ENCODE measurements around the gene WNK1.
"Not testable (repeated sequence)": the region's sequence is repeated elsewhere in the genome, so short reads cannot be mapped to it uniquely, and the experiment has no call there.

Gene WNK1

DNA sequence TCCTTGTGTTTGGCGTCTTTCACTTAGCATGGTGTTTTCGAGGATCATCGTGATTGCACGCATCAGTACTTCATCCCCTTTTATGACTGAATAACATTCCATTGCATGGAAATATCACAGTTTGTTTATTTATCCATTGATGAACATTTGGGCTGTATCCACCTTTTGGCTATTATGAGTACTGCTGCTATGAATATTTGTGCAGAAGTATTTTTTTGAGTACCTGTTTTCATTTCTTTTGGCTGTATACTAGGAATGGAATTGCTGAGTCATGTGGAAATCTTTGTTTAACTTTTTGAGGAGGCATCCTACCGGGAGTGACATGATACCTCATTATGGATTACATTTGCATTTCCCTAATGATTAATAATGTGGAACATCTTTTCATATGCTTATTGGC is 66.4 kb downstream of the WNK1 start:
- no peak for DNase-seq

DNA sequence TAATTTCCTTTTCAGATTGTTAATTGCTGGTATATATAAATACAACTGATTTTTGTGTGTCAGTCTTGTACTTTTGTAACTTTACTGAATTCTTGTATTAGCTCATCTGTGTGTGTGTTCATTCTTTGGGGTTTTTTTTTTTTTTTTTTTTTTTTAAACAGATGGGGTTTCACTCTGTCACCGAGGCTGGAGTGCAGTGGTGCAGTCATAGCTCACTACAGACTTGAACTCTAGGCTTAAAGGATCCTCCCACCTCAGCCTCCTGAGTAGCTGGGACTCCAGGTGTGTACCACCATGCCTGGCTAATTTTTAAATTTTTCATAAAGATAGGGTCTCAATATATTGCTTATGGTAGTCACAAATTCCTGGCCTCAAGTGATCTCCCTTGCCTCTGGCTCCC is 68.0 kb downstream of the WNK1 start:
- DNase-seq, result no peak

DNA sequence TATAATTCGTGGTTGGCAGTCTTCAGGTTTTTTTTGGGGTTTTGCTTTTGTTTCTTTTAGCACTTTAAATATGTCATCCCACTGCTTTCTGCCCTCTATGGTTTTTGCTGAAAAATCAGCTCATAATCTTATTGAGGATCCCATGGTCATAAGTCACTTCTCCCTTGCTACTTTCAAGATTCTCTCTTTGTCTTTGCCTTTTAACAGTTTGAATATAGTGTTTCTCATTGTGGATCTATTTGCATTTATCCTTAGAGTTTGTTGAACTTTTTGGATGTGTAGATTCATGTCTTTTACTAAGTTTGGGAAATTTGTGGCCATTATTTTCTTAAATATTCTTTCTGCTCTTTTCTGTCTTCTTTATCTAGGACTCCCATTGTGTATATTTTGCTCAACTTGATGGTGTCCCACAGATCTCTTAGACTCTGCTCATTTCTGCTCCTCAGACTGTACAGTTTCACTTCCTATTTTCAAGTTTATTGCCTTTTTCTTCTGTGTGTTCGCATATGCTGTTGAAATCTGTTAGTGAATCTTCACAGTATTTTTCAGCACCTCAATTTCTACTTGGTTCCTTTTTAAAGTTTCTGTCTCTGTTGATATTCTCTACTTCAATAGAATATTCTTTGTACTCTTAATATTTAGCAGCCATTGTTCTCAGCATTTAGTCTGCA is 70.8 kb downstream of the WNK1 start:
- no peak for DNase-seq

DNA sequence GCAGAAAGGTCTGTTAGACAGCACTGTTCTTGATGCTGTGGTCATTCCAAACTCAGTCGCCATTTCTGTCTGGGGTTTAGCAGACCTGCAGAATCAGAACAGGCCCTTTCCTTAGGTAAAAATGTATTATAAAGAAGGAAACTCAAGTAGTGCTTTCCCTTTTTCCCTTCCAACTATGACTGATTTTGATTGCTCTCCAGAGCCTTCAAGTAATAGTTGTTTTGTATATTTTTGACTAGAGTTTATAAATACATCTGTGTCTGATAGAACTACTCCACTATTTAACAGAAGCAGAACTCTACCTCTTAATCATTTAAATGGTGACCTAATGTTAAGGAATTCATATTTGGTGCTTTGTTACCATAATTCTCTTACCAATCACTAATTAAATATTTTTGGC is 74.0 kb downstream of the WNK1 start:
- DNase-seq, result no peak

DNA sequence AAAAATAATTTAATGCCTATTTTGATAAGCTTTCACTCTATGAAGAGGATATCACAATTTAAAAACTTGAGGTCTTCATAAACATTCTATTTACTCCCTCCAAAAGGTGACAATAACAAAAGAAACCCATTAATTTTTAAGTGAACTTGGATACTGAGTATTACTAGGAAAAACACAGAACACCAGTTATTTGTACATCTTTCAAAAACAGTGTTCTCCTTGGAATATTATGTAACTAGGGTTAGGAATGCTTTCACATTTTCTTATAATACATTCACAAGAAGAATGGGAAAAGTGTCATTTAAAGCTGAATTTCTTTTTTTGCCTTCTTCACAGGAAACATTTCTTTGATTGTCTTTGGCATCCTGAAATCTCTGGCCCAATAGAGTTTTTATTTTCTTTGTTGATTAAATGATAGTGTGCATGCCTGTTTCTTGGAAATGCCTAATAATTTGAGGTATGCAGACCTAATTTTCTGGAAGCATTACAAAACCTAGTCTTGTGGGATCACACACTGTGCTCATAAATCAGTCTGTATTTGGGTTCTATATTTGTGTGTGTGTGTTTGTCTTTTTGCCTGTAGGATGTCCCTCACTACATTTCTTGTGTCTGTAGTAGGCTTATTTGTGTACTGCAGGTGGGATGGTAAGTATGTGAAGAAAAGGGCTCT is 76.5 kb downstream of the WNK1 start:
- DNase-seq, result no peak

DNA sequence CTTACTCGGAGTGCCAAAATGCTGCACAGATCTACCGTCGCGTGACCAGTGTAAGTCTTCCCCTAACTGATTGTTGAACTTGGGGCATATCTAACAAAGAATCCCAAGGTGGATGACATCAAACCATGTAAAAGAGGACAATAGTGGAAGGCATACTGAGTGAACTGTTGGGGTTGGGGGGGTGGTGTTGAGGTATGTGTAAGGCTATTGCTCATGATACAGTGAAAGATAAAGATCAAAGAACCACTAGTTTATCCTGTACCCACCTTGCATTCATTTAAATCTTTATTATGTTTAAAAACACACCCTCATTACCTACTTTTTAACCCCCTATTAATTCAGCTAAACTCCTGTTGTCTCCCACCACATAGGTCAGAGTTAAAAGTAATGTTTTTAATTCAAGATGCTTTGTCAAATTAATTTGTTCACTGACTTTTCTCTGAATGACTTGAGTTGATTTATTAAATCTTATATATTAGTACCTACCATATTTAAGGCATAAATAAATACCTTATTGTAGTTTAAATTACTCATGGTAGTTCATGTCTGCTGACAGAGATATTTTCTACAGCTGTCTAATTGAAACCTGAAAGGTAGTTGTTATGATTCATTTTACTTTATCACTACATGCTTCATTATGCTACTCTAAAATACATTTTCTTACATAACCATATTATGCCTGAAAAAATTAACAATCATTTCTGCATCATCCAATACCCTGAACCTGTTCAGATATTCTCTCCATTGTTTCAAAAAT is 77.9 kb downstream of the WNK1 start:
- no peak for DNase-seq

DNA sequence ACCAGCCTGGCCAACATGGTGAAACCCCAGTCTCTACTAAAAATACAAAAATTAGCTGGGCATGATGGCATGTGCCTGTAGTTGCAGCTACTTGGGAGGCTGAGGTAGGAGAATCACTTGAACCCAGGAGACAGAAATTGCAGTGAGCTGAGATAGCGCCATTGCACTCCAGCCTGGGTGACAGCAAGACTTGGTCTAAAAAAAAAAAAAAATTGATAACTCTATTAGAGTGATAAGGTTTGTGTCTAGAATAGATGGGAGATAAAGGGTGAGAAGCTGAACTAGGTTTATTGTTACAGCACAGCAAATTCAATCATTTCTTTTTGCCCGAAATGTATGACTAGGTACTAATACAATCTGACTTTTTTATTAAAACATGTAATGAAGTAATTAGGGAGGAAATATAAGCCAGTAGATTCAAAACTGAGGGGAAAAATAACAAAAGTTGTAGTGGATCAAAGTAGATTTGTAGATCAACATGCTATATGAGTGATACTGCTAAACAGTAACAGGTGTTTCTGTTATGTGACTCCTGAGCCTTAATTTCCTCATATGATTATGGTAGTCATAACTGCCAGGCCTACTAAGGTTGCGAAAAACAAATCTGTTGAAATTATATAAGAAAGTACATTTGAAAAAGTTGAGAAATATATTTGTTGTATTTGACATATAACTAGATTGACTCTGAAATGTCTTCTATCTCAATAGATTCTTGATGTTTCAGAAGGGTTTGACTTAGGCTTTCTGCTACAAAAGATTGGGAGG is 83.6 kb downstream of the WNK1 start:
- DNase-seq, result no peak

DNA sequence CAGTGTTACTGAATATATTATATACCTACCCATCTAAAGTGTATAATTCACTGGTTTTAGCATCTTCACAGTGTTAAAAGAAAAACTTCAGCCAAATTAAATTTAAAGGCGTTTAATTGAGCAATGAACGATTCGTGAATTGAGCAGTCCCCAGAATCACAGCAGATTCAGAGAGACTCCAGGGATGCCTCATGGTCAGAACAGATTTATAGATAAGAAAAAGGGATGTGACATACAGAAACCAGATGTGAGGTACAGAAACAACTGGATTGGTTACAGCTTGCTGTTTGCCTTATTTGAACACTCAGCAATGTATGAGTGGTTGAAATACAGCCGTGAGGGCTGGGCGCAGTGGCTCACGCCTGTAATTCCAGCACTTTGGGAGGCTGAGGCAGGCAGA is 84.6 kb downstream of the WNK1 start:
- no peak for DNase-seq

DNA sequence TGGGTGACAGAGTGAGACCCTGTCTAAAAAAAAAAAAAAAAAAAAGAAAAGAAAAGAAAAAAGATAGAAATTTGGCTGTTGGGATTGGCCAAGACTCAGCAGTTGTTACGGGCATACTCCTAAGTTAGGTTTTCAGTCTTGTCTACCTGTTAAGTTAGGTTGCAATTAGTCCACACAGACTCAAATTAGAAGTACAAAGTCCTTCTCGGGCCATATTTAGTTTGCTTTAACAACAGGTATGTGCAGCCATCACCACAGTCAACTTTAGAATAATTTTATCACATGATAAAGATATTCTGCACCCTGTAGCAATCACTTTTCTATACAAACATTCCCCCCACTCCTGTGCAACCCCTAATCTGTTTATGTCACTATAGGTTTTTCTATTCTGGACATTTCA is 85.2 kb downstream of the WNK1 start:
- DNase-seq, result no peak

DNA sequence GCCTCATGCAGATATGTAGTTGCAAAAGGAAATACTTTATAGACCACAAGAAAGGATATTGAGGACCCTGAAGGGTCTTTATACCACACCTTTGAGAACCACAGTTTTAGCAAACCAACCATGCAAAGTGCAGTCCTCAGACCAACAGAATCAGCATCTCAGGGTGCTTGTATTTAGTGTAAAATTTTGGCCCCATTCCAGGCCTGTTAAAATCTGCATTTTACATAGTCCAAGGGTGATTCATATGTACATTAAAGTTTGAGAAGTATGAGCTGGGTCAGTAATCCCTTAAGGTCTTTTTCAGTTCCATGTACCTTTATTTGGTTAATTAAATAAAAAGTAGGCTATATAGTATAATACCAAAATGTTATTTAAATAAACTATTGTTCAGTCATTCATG is 91.2 kb downstream of the WNK1 start:
- DNase-seq, result no peak

DNA sequence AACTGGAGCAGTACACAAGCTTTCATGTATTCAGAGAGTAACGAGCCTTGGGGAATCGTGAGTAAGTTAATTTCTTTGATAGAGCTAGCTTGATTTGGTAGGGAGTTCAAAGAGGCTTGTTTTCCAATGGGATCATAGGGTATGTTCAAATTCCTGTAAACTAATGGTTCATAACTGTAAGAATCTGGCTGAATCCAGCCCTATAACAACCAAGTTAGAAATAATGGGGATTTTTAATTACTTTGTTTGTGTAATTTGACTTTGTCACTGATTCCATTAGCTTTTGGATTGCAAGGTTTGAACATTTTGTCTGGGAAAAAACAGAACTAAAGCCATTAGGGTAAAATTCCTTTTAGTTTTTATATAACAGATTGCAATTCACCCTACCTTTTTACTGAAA is 94.0 kb downstream of the WNK1 start:
- no peak for DNase-seq

DNA sequence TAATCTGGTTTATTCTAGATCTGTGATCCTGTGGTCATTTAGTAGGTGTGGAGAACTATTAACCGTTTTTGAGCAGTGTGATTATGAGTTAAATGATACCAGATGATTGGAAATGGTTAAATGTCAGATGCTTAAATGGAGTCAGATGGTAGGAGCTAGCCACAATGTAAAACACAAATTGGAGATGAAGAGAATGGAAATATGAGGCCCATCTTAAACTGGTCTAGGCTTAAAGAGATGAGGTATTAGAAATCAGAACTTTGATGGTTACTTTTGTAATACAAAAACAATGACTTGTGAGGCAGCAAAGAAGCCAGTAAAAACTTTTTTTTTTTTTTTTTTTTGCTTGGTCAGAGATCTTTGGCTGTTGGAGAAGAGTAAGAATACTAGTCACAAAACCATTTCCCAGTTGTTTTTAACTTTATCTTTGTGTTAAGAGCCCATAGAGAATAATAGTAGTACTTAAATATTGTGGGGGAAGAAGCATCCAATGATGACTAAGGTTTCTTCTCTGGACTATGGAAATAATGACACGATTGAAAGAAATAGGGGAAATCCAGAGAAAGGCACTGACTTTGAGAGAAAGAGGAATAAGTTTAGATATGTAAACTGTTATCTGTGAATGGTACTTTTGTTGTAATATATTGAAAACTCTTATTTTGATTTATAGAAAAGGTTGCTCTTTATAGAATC is 95.9 kb downstream of the WNK1 start:
- DNase-seq, result no peak

DNA sequence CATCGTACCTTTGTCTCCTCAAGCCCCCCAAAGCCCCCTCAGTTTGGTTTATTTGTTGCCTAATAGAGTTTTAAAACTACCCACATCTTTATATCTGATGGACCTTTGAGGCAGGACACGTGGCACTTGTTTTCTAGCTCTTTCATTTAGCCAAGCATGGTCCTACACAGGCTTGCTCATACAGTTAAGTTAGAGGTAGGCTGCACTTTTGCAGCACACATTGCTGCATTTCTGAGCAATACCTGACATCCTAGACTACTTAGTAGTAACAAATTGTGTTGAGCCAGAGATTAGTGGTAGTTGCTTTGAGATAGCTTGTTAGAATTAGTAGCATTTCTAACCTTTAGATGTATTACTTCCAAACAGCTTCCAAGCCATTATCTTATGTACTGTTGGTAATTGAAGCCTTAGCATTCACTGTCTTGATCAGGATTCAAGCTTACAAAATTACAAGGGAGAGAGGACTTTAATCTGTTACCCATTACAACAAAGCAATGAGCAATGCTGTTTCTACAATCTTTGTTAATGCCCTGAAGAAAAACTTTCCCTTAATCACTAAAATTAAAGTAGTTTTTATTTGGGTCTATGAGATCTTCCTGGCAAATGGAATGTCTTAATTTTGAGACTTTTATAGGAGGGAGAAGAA is 96.6 kb downstream of the WNK1 start:
- no peak for DNase-seq

DNA sequence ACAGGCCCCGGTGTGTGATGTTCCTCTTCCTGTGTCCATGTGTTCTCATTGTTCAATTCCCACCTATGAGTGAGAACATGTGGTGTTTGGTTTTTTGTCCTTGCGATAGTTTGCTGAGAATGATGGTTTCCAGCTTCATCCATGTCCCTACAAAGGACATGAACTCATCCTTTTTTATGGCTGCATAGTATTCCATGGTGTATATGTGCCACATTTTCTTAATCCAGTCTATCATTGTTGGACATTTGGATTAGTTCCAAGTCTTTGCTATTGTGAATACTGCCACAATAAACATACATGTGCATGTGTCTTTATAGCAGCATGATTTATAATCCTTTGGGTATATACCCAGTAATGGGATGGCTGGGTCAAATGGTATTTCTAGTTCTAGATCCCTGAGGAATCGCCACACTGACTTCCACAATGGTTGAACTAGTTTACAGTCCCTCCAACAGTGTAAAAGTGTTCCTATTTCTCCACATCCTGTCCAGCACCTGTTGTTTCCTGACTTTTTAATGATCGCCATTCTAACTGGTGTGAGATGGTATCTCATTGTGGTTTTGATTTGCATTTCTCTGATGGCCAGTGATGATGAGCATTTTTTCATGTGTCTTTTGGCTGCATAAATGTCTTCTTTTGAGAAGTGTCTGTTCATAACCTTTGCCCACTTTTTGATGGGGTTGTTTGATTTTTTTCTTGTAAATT is 97.5 kb downstream of the WNK1 start:
- DNase-seq, result not testable (repeated sequence)

DNA sequence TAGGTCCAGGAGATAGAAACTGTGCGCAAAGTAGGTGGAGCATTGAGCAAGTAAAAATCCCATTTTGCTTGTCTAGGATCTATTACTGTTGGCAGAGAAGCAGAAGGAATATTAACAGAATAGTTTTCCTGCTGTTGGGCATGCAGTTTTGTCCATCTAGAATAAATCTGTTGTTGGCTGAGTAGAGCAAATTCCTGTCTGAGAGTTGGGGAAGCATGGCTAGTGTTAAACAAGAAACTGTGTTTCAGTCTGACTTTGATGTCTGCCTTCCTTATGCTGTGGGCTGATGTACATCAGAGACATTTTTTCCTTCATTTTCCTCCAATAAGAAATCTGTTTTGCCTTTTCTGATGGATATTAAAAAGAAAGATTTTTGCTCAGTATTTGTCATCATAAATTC is 99.0 kb downstream of the WNK1 start:
- DNase-seq, result no peak

DNA sequence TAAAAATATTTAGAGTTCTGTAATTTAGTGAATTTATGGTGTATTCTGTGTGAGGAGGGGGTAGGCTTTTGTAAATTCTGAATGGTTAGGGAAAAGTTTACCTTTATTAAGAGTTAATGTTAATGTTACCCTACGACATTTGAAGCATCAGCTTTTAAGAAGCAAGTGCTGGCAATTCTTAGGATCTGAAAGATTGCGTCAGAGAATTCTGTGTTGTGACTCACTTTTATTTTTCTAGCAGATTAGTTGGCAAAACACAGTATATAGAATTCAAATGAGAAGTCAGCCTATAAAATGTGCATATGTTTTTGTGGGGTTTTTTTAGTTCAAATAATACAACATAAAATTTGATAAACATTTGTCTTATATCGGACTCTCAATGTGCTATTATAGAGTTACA is 99.5 kb downstream of the WNK1 start:
- DNase-seq, result no peak

DNA sequence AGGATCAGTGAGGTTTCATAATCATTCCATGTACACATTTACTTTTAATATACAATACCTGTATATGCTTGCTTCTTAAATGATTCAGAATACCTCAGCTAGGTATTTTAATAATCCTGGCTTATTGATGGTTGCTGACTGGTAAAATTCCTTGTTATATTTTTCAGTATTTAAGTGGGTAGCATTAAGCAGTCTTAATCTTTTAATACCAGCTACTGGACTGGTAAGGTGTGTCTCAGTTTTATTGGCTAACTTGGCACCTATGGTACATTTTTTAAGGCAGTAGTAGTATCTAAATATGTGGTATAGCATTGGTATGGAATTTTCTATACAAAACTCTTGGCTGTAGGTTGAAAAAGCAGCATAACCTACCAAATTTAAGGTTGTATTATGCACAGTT is 100.5 kb downstream of the WNK1 start:
- no peak for DNase-seq

DNA sequence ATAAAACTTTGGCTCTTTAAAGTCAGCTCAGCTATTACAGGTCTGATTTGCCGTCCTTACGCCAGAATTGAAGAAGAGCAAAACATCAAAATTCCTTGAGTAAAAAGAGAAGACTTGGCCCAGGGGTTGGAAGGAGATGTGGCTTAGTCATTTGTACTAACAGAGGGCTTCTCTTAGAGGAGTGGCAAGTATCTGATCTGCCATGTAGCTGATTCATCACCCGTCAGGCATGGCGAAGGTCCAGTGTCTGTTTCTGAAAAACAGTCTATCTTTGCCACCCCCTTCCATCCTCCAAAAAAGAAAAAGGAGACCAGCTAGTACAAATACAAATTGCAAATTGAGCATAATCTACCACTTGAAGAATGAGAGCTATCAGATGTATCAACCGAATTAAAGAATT is 105.2 kb downstream of the WNK1 start:
- DNase-seq, result no peak

DNA sequence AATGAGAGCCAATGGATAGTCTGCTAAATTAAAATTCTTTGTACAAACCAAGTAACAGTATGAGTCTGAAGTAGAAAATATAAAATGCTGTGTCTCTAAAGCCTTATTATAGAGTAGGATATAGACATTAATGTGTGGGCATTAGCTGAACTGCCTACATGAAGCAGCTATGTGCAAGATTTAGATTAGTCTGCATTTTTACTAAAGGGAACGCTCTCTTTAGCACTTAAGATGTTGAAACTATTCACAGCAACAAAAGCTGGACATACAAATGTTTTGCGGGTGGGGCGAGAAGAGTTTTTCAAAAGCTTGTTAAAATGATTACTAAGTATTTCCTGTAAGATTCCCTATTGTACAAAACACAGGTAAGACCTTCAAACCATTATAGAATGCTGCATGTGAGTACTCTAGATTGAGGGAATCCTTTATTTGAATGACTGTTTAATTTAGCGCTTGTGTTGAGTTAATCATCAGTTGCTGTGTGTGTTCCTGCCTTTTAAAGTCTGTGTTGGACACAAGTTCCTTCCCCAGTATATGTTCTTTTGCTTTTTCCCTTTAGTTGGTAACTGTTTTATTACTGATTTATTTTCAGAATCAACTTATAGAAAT is 110.0 kb downstream of the WNK1 start:
- DNase-seq, result no peak

DNA sequence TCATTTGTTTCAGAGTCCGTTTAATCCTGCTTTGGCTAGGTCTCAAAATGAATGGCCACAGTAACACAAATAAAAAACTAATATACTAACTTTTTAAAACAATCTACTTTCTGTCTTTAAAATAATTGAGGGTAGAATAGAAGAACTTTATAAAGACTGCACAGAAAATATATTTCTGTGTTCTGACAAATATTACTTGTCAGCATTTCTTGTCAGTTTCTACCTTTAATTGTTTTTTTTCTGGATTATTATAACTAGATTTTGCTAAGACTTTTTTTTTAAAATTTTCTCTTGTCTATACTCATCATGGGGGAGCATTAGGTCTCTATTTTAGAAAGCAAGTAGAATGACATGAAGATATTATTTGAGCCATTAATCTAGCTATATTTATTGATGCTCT is 110.9 kb downstream of the WNK1 start:
- no peak for DNase-seq

DNA sequence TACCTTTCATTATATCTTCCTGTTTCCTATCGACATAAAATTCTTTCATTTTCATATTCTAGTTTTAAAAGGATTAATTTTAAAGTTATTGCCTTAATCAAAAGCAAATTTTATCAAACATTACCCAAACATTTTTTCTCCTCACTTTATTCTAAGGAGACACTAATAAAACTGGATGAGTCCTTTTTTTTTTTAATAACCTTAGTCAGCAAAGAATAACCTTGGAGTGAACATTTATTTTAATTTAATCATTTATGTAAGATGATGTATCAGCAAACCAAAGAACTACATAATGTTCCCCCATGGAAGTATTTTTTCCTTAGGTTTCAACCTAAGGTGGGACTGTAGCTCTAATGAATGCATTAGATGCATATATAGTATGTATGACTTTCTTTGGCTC is 113.2 kb downstream of the WNK1 start:
- DNase-seq, result no peak
